IMR-90 (cell line): Measurements from ENCODE around the gene RPL4. TPM values are rescaled to one million over a fixed set of nuclear protein-coding genes. Genes with fewer than 3 reads are reported as not detected.
"Not testable (repeated sequence)": the region's sequence is repeated elsewhere in the genome, so short reads cannot be mapped to it uniquely, and the experiment has no call there.

Experiments
- ATAC-seq: fragments of 200-7000 bp; cut with Tn5 transposase; 2 replicates; pipeline ENCODE4 v1.9.1; 2020; ENCODE audit warnings: low read depth, mild to moderate bottlenecking, moderate library complexity
- BruUV-seq: library from RNA; stranded (reverse); fragments of 400-500 nt; replicated peaks from 2 replicates; lab custom pipeline; 2021; lab: Mats Ljungman, UMichigan
- CTCF ChIA-PET: fragments of 300-600 bp; formaldehyde crosslinking; extraction: SDS; loops from one replicate; lab custom pipeline; 2021; ENCODE audit warnings: antibody characterized with exemption; lab: Yijun Ruan, JAX
- POLR2A ChIA-PET: fragments of 300-600 bp; sonication (Branson Sonifier 250); formaldehyde crosslinking; loops from one replicate; lab custom pipeline; 2022; ENCODE audit warnings: antibody characterized with exemption; ENCODE audit not compliant: unreplicated experiment; lab: Charles Lee
- DNase-seq: peaks from one replicate; pipeline ENCODE4 v3.0.0; 2013
- H2AFZ ChIP-seq: replicated peaks from 2 replicates; pipeline ENCODE3; 2013; ENCODE audit warnings: low read length, mild to moderate bottlenecking; ENCODE audit not compliant: poor library complexity
- H2AK5ac ChIP-seq: 2 replicates; pipeline ENCODE4 v1.6.1; 2013; ENCODE audit warnings: low read depth, low read length, inconsistent platforms
- H2AK9ac ChIP-seq: replicated peaks from 2 replicates; pipeline ENCODE3; 2013; ENCODE audit warnings: mild to moderate bottlenecking, low read depth, low read length, moderate library complexity; ENCODE audit not compliant: poor library complexity
- H2BK120ac ChIP-seq: 2 replicates; pipeline ENCODE4 v1.6.1; 2013; ENCODE audit warnings: low read depth, low read length, inconsistent platforms
- H2BK15ac ChIP-seq: 3 replicates; pipeline ENCODE4 v1.6.1; 2013; ENCODE audit warnings: low read depth, low read length, inconsistent platforms
- H2BK20ac ChIP-seq: 2 replicates; pipeline ENCODE4 v1.6.1; 2013; ENCODE audit warnings: low read depth, mild to moderate bottlenecking, inconsistent platforms, low read length, moderate library complexity
- H2BK5ac ChIP-seq: 2 replicates; pipeline ENCODE4 v1.6.1; 2013; ENCODE audit warnings: mild to moderate bottlenecking, low read depth, low read length, inconsistent platforms; ENCODE audit not compliant: poor library complexity, severe bottlenecking
- H3K14ac ChIP-seq: replicated peaks from 2 replicates; pipeline ENCODE4 v1.6.1; 2013; ENCODE audit warnings: low read depth, low read length, inconsistent platforms
- H3K18ac ChIP-seq: 2 replicates; pipeline ENCODE4 v1.6.1; 2013; ENCODE audit warnings: low read depth, low read length, control low read depth
- H3K23ac ChIP-seq: 2 replicates; pipeline ENCODE4 v1.6.1; 2013; ENCODE audit warnings: low read depth, low read length, inconsistent platforms
- H3K27ac ChIP-seq: 2 replicates; pipeline ENCODE4 v1.5.1; 2013; ENCODE audit warnings: mild to moderate bottlenecking, control low read depth, low read length; ENCODE audit not compliant: insufficient read depth
- H3K27me3 ChIP-seq: 2 replicates; pipeline ENCODE4 v1.6.1; 2013; ENCODE audit warnings: low read length; ENCODE audit not compliant: control insufficient read depth, insufficient read depth
- H3K36me3 ChIP-seq: 2 replicates; pipeline ENCODE4 v1.6.1; 2013; ENCODE audit warnings: low read length, mixed read lengths; ENCODE audit not compliant: control insufficient read depth, insufficient read depth
- H3K4ac ChIP-seq: 2 replicates; pipeline ENCODE4 v1.6.1; 2013; ENCODE audit warnings: low read depth, low read length, inconsistent platforms
- H3K4me1 ChIP-seq: 2 replicates; pipeline ENCODE4 v1.6.1; 2013; ENCODE audit warnings: low read length, mixed read lengths; ENCODE audit not compliant: control insufficient read depth, insufficient read depth
- H3K4me2 ChIP-seq: 2 replicates; pipeline ENCODE4 v1.6.1; 2013; ENCODE audit warnings: low read depth, mild to moderate bottlenecking, control low read depth, low read length, moderate library complexity
- H3K4me3 ChIP-seq: 2 replicates; pipeline ENCODE4 v1.5.1; 2013; ENCODE audit warnings: low read depth, mild to moderate bottlenecking, control low read depth, low read length, moderate library complexity; ENCODE audit not compliant: insufficient read depth
- H3K56ac ChIP-seq: 2 replicates; pipeline ENCODE4 v1.6.1; 2013; ENCODE audit warnings: low read length, inconsistent platforms; ENCODE audit not compliant: insufficient read depth; ENCODE audit errors: extremely low read depth
- H3K79me1 ChIP-seq, 2 experiments: 2 replicates each; pipeline ENCODE4 v1.6.1; 2013; ENCODE audit warnings: low read length in 2 of 2, inconsistent platforms in 1 of 2, low read depth in 1 of 2
- H3K9ac ChIP-seq: 2 replicates; pipeline ENCODE4 v1.6.1; 2013; ENCODE audit warnings: low read depth, low read length, control low read depth
- H3K9me1 ChIP-seq: 2 replicates; pipeline ENCODE4 v1.6.1; 2013; ENCODE audit warnings: low read length, inconsistent platforms; ENCODE audit not compliant: insufficient read depth
- H3K9me3 ChIP-seq: 2 replicates; pipeline ENCODE4 v1.6.1; 2013; ENCODE audit warnings: low read length; ENCODE audit not compliant: control insufficient read depth, insufficient read depth
- H4K20me1 ChIP-seq: 2 replicates; pipeline ENCODE4 v1.6.1; 2013; ENCODE audit warnings: low read length, inconsistent platforms; ENCODE audit not compliant: insufficient read depth
- H4K5ac ChIP-seq: 2 replicates; pipeline ENCODE4 v1.6.1; 2013; ENCODE audit warnings: mild to moderate bottlenecking, low read depth, low read length, control low read depth
- H4K8ac ChIP-seq, 2 experiments: 2 replicates each; pipeline ENCODE4 v1.6.1; 2013; ENCODE audit warnings: low read depth in 2 of 2, low read length in 2 of 2, control low read depth in 1 of 2, inconsistent platforms in 1 of 2
- H4K91ac ChIP-seq: 2 replicates; pipeline ENCODE4 v1.6.1; 2013; ENCODE audit warnings: low read depth, low read length, inconsistent platforms; ENCODE audit not compliant: insufficient read depth
- POLR2A ChIP-seq: IDR thresholded peaks from 2 replicates; pipeline ENCODE4 v1.6.1; 2012; ENCODE audit warnings: mild to moderate bottlenecking, low read depth, low read length
- RAD21 ChIP-seq: IDR thresholded peaks from 2 replicates; pipeline ENCODE4 v1.6.1; 2012; ENCODE audit warnings: low read length, improper control_type of control experiment
- RCOR1 ChIP-seq: IDR thresholded peaks from 2 replicates; pipeline ENCODE4 v1.6.1; 2012; ENCODE audit warnings: mild to moderate bottlenecking, low read length, improper control_type of control experiment; ENCODE audit not compliant: insufficient replicate concordance
- WGBS, 2 experiments: methylation state at CpG; one replicate each; pipeline versions ENCODE4 v1.1.5 to v1.1.7; 2013; ENCODE audit warnings: missing lambda C conversion rate in 2 of 2; ENCODE audit not compliant: insufficient read length in 1 of 2; ENCODE audit errors: extremely low coverage in 2 of 2; 5-methylcytosine and 5-hydroxymethylcytosine counted together
- dilution Hi-C: fragments of 300-500 bp; cut with HindIII; formaldehyde crosslinking; loops from one replicate; pipeline ENCODE4 v1.14.3; 2018; ENCODE audit warnings: low sequenced_read_pairs; ENCODE audit not compliant: unreplicated experiment
- in situ Hi-C: fragments of 300-500 bp; cut with MboI; formaldehyde crosslinking; loops from 3 replicates; pipeline ENCODE4 v1.14.3; 2019; ENCODE audit warnings: low sequenced_read_pairs, inconsistent platforms, mixed read lengths
- intact Hi-C: fragments of 100-400 bp; cut with micrococcal nuclease; formaldehyde crosslinking; loops from 2 replicates; pipeline ENCODE4 v1.10.0; 2022
- polyA plus RNA-seq, 3 experiments: library from polyadenylated mRNA; depleted of rRNA; stranded (reverse); fragments of >200 nt; gene quantifications; 2 replicates each; pipeline ENCODE4 v1.2.3, GENCODE V29; 2012; ENCODE audit warnings: low replicate concordance in 1 of 3
- total RNA-seq: library from RNA; depleted of rRNA; stranded (reverse); fragments of >200 nt; gene quantifications from 2 replicates; pipeline ENCODE4 v1.2.3, GENCODE V29; 2012

Gene RPL4
- total and polyA plus RNA-seq, 2 of the 4 experiments (the other 2 are of a cell fraction), result 4,083 to 13,244 TPM

GRCh38 chr15:66472176-66472999, 32.3 kb downstream of the RPL4 start (continued):
- TF ChIP-seq RAD21, result no peak
- no peak for TF ChIP-seq RCOR1
- TF ChIP-seq POLR2A, result no peak

GRCh38 chr15:66470825-66471224, 33.8 kb downstream of the RPL4 start:
- ATAC-seq, result not testable (repeated sequence)

GRCh38 chr15:66467162-66468040, 37.3 kb downstream of the RPL4 start:
- 100% methylated on average over 2 of the region's 11 CpGs; no CpG with 5 or more reads in 1 of the 2 experiments for WGBS, 2 experiments

More at GRCh38 chr15:66470825-66471224, 33.8 kb downstream of the RPL4 start:
- H3K56ac ChIP-seq, H2BK20ac ChIP-seq, H3K27me3 ChIP-seq, H3K9me1 ChIP-seq, H2AK5ac ChIP-seq, H3K14ac ChIP-seq, H3K4me2 ChIP-seq, H4K91ac ChIP-seq, H3K23ac ChIP-seq, H2BK5ac ChIP-seq, BruUV-seq, H3K18ac ChIP-seq, H4K20me1 ChIP-seq, dilution Hi-C loops, H2AK9ac ChIP-seq, DNase-seq, H3K9me3 ChIP-seq, H3K27ac ChIP-seq, H4K5ac ChIP-seq, H3K4me3 ChIP-seq, H4K8ac ChIP-seq, POLR2A ChIA-PET, H3K4me1 ChIP-seq, H3K36me3 ChIP-seq, intact Hi-C loops, H2AFZ ChIP-seq, CTCF ChIA-PET, H3K9ac ChIP-seq, H2BK120ac ChIP-seq, H3K4ac ChIP-seq, H2BK15ac ChIP-seq, in situ Hi-C loops: not testable (repeated sequence)
- peaks cover 17 to 29% of the 10 kb centered on the region in 2 experiments; a peak in 3 of 4 replicates for H3K79me1 ChIP-seq
- 74% methylated on average over 4 of the region's 4 CpGs; no CpG with 5 or more reads in 1 of the 2 experiments for whole genome bisulfite sequencing, 2 experiments

More at GRCh38 chr15:66467162-66468040, 37.3 kb downstream of the RPL4 start:
- dilution Hi-C loops, in situ Hi-C loops, H3K9me1 ChIP-seq, H3K9ac ChIP-seq, H2BK15ac ChIP-seq, H4K20me1 ChIP-seq, H3K36me3 ChIP-seq, H3K4me2 ChIP-seq, H3K9me3 ChIP-seq, H4K5ac ChIP-seq, H2AK5ac ChIP-seq, H3K18ac ChIP-seq, H2AK9ac ChIP-seq, H2AFZ ChIP-seq, intact Hi-C loops, H3K4me1 ChIP-seq, CTCF ChIA-PET, H2BK120ac ChIP-seq, H3K14ac ChIP-seq, H3K56ac ChIP-seq, BruUV-seq, H3K4ac ChIP-seq, DNase-seq, H2BK20ac ChIP-seq, H2BK5ac ChIP-seq, H4K8ac ChIP-seq, H3K27ac ChIP-seq, H4K91ac ChIP-seq, ATAC-seq, H3K4me3 ChIP-seq, POLR2A ChIA-PET, H3K23ac ChIP-seq, H3K27me3 ChIP-seq: not testable (repeated sequence)
- H3K79me1 ChIP-seq, result peaks cover 11 to 12% of the 10 kb centered on the region in 2 experiments; a peak in 3 of 4 replicates
